ENCODE results near the gene DNMT3B.

The DNMT3B gene

DNA sequence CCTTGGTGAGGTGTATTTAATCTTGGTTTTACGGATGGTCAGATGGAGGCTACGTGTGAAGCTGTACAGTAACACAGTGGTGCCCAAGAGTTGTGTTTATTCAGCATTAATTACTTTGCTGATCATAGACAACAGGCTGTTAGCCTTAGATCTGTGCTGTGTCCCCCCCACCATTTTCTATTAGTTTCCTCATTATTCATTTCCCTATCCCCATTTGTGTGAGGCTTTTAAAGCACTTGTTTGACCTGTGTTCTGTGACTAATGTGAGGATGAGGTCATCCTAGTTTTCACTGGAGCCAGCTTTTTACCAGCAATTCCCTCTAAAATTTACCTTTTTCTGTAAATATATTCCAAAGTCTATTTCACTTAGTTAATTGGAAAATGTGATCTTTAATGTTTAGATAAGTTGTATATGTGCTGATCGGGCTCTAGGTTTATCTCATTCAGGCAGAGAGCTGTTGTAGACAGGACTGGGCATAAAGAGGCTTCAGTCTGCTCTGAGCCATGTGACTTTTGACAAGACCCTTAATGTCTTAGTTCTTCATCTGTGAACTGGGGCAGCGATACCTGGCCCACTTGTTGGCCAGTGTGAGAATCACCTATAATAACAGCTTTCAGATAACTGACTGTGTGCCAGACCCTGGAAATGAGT, 66.0 kb downstream of the DNMT3B start:
- DNase-seq: no peak

- DNase-seq: no peak
These were observed 67.3 kb downstream of the DNMT3B start for GRCh38 chr20:32829311-32830005.

DNA sequence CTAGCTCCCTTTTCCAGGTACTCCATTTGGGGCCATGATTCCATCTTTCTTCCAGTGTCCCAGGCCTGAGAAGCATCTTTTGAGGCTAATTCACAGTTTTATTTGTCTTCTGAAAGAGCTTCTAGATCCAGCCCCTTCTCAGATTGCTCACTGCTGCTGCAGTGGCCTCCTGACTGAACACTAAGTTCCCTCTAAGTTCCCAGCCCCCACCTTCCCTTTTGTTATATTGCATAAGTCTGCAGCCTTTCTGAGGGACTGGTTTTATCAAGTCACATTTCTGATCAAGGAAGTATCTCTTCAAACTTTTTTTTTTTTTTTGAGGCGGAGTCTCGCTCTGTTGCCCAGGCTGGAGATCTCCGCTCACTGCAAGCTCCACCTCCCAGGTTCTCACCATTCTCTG, 68.3 kb downstream of the DNMT3B start:
- DNase-seq: no peak

- no peak for DNase-seq
These were observed 69.8 kb downstream of the DNMT3B start for GRCh38 chr20:32831982-32832381.

DNA sequence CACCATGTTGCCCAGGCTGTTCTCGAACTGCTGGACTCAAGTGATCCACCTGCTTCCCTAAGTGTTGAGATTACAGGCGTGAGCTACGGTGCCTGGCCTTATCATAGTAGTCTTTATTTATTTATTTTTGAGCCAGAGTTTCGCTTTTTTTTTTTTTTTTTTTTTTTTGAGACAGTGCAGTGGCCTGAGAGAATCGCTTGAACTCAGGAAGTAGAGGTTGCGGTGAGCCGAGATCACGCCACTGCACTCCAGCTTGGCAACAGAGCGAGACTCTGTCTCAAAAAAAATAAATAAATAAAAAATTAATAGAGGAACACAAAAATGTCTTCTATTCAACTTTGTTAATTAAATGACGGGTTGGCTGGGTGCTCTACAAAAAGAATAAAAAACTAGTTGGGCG, 70.5 kb downstream of the DNMT3B start:
- DNase-seq: no peak

- DNase-seq: no peak
These were observed 72.8 kb downstream of the DNMT3B start for GRCh38 chr20:32834972-32835371.

- DNase-seq: no peak
These were observed 75.0 kb downstream of the DNMT3B start for GRCh38 chr20:32837157-32837556.

DNA sequence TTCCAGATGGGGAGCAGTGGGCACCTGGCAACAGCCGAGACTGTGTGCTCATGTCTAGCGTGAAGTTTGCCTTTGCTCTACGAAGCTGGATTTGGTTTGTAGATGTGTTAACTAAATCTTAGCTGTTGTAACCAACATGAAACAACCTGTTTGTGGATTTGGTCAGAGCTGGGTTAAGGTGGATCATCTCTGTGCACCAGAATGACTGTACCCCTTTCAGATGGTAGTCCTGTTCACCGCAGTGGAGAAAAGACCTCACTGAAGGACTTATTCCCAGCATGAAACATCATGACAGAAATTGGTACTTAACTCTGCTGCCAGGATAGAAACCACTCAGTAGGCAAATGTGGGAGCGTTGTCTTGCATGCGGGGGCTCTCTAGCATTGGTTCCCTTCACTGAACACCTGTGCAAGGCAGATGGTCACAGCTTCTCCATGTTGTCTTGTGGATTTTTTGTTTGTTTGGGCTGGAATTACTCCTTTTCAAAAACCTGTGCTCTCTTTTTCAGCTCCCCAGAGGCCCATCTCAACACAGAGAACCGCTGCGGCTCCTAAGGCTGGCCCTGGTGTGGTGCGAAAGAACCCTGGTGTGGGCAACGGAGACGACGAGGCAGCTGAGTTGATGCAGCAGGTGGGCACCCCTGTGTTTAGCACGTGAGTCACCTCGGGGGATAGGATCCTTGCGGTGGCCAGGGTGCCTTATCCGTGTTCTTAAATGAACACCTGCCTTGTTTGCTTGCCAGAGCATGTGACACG, 77.2 kb downstream of the DNMT3B start:
- DNase-seq: peak; percentile 61 to 83

- DNase-seq: peak; percentile 9 to 58
These were observed 77.7 kb downstream of the DNMT3B start for GRCh38 chr20:32839982-32840285.

DNA sequence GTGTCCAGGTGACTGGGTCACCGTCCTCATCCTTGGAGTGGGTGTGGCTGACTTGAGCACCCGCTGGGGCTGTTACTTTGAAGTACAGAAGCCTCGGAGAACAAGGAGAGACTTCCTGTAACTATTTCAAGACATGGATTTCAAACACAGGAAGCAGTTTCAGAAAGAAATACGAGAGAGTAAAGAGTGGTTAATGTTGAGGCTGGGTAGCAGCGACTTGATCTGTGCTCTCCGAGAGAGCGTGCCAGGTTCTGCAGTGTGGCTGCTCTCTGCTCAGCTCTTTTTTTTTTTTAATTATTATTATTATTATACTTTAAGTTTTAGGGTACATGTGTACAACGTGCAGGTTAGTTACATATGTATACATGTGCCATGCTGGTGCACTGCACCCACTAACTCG, 79.0 kb downstream of the DNMT3B start:
- no peak for DNase-seq

DNA sequence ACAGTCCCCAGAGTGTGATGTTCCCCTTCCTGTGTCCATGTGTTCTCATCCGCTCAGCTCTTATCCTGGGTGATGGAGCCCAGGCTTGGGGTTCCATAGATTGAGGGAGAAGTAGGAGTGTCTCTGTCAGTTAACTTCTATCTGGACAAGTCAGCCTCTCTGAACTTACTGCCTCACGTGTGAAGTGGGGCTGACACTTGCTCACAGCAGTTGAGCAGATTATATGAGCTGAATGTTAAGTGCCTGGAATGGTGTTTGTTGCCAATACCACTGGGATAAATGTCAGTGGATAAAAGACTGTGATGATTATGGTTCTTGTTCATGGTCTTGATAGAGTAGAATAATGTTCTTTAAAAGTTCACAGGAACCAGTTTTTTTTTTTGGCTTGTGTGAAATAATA, 79.4 kb downstream of the DNMT3B start:
- no peak for DNase-seq

DNA sequence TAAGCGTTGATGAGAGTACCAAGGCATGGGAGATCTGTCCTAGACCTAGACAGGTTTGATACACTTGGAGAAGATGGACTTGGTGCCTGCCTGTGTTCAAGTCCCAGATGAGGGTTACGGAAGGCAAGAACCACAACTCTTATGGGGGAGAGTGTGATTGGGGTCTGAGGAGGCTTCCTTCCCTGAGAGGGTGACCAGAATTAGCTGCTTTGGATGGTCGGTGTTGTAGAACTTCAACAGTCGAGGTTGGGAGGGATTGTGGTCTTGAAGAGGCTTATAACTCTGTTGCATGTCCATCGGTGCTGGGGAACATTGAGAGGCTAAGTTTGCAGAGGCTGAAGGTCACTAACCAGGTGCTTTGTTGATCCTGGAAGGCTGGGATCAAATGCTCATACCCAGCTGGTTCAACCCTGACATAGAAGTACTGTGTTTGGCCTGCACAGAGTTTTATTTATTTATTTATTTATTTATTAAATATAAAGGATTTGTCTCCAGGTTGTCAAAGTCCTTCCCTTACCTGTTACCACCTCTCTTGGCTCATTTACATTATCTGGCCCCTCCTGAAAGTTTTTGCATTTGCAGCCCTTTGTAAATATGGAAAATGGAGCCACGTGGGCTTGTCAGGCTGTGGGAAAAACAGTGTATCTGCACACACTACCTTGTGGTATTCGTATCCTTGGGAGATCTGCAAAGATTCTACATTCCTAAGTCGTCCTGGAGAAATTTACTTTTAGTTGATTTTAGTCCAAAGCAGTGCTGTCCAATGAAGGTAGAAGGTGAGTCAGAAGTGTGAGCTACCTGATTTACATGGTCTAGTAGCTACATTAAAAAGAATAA, 80.7 kb downstream of the DNMT3B start:
- no peak for DNase-seq

DNA sequence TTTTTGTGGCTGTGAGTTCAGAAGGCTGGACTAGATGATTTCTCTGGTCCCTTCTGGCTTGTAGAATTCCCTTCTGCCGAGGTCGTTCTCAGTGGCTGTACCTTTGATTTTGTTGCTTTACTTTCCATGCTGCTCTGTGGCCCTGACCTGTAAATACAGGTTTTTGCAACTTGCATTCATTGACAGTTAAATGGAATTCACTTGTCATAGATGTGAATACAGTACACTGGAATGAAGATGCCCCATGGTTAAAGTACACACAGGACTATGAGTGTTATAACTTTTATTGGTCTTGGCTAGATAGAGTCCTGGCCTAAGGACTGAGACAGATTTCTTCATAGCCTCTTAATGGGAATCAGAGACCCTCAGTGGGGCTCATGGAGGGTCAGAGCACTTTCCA, 83.6 kb downstream of the DNMT3B start:
- DNase-seq: no peak

DNA sequence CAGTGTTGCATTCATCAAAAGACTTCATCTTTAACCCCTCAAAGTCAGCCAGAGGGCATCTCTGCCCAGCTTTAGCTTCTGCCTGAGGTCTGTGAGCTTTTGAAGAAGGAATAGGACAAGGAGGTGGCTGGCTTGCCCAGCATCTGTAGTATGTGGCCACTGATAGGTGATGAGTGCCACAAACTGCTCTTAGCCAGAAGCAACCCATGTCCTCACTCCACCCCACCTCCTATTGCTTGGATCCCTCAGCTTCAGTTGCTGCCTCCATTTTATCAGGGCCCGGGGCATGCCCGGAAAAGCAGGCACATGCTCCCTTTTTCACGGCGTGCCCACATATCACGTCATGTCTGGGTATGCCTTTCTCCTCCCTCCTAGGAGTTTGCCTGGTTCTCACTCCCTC, 84.7 kb downstream of the DNMT3B start:
- DNase-seq: no peak

- no peak for DNase-seq
These were observed 85.8 kb downstream of the DNMT3B start for GRCh38 chr20:32847964-32848363.

- no peak for DNase-seq
These were observed 86.7 kb downstream of the DNMT3B start for GRCh38 chr20:32848846-32849245.

DNA sequence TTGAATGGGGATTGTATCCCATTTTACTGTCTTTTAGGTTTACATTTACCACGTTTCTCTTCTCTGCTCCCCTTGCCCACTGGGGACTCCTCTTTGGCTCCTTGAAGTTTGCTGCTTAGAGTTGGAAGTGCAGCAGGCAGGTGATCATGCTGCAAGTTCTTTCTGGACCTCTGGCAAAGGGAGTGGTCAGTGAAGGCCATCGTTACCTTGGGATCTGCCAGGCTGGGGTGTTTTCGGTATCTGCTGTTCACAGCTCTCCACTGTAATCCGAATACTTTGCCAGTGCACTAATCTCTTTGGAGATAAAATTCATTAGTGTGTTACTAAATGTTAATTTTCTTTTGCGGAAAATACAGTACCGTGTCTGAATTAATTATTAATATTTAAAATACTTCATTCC, 87.4 kb downstream of the DNMT3B start:
- no peak for DNase-seq

- no peak for DNase-seq
These were observed 93.2 kb downstream of the DNMT3B start for GRCh38 chr20:32855387-32855786.

- DNase-seq: no peak
These were observed 96.0 kb downstream of the DNMT3B start for GRCh38 chr20:32858189-32858588.
